ENCODE measurements around the gene TSR3.

DNA sequence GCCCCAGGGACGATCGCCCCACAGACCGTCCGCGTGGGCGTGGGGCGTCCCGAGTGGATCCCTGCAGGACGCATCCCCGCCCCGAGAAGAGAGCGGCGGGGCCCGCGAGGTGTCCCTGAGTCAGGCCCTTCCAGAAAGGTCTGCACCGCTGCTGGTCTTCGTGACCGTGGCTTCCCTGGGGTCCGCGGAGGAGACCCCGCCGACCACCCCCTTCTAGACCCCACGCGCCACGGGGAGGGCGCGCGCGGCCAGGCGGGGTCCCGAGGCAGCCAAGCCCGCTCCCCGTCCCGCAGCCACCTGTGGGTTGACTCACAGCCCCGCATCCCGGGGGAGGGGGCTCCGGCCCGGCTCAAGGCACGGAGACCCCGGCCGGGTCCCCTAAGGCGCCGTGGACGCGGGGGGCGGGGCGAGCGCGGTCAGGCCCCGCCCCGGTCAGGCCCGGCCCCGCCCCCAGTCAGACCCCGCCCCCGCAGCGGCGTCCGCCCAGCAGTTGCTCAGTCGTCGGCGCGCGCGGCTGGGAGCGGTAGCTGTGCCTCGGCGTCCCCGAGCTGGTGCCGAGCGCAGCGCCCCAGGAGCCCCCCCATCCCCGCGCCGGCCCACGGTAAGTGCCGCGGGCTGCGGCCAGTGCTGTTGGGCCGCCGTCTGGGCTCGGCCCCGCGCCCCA is 18.4 kb downstream of the TSR3 start, which contains the start of gene BAIAP3:
- TF ChIP-seq CTCF (IDR thresholded peaks at IDR 0.05; ENCODE audit: low read depth, low read length) (no peak), POLR2A (IDR thresholded peaks at IDR 0.05; ENCODE audit: extremely low read depth, insufficient read length) (no peak)
- TF ChIP-seq, protein P1, sequence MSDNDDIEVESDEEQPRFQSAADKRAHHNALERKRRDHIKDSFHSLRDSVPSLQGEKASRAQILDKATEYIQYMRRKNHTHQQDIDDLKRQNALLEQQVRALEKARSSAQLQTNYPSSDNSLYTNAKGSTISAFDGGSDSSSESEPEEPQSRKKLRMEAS (IDR thresholded peaks at IDR 0.05; ENCODE audit: low read depth, low read length) = no peak

All from NB4 (cell line).